ENCODE results near the gene NBPF1. TPM values are rescaled to one million over a fixed set of nuclear protein-coding genes. Genes with fewer than 3 reads are reported as not detected.

NBPF1 gene
- total and polyA plus RNA-seq, 9 of the 15 experiments (the other 6 are each of a cell fraction or from before 2014, with no cell fraction given): 5.2 to 42.6 (median 24.1) TPM

GRCh38 chr1:16607433-16607851, 5.9 kb downstream of the NBPF1 start (continued):
- TF ChIP-seq ZNF395 (CRISPR knock-in tag; IDR thresholded peaks at IDR 0.05) (no peak), ZNF316 (IDR thresholded peaks at IDR 0.05) (no peak), TAF7 (tag; IDR thresholded peaks at IDR 0.05) (no peak), TAF15 (IDR thresholded peaks at IDR 0.05; ENCODE audit: low read depth, low read length) (no peak), ZNF347 (CRISPR knock-in tag; IDR thresholded peaks at IDR 0.05; ENCODE audit: low read depth) (no peak), MEF2D (tag; conservative IDR thresholded peaks at IDR 0.05; ENCODE audit: low read depth) (no peak), SFPQ (IDR thresholded peaks at IDR 0.05; ENCODE audit: low read depth, low read length) (no peak), ZEB2 (IDR thresholded peaks at IDR 0.05) (no peak), ZNF644 (tag; IDR thresholded peaks at IDR 0.05; ENCODE audit: low read depth) (no peak), ZBTB1 (CRISPR knock-in tag; IDR thresholded peaks at IDR 0.05; ENCODE audit: borderline replicate concordance, low read depth) (0 out of 2 replicates have a peak, but pooled peaks have one; percentile 14), NFE2L1 (tag; IDR thresholded peaks at IDR 0.05; ENCODE audit: borderline replicate concordance, low read depth) (no peak), SREBF1 (IDR thresholded peaks at IDR 0.05; ENCODE audit: borderline replicate concordance, low read depth, low read length) (no peak), WHSC1 (IDR thresholded peaks at IDR 0.05; ENCODE audit: low read length) (no peak), HNRNPUL1 (IDR thresholded peaks at IDR 0.05; ENCODE audit: low read length) (0 out of 2 replicates have a peak, but pooled peaks have one; percentile 55), COPS2 (conservative IDR thresholded peaks at IDR 0.05) (no peak), SMARCA4 (IDR thresholded peaks at IDR 0.05) (no peak), ZNF134 (CRISPR knock-in tag; conservative IDR thresholded peaks at IDR 0.05) (no peak), TBL1XR1 (IDR thresholded peaks at IDR 0.05; ENCODE audit: low read length in 2 of 2) (no peak), MCM5 (IDR thresholded peaks at IDR 0.05; ENCODE audit: low read depth) (no peak), MAFK (IDR thresholded peaks at IDR 0.05; ENCODE audit: low read length) (no peak), U2AF1 (optimal IDR thresholded peaks at IDR 0.05; ENCODE audit: low read depth, low read length) (no peak), NR2F6 (CRISPR knock-in tag; IDR thresholded peaks at IDR 0.05) (no peak), BRF1 (IDR thresholded peaks at IDR 0.05; ENCODE audit: borderline replicate concordance, extremely low read depth, insufficient read length) (no peak)
- TF ChIP-seq, protein P1, sequence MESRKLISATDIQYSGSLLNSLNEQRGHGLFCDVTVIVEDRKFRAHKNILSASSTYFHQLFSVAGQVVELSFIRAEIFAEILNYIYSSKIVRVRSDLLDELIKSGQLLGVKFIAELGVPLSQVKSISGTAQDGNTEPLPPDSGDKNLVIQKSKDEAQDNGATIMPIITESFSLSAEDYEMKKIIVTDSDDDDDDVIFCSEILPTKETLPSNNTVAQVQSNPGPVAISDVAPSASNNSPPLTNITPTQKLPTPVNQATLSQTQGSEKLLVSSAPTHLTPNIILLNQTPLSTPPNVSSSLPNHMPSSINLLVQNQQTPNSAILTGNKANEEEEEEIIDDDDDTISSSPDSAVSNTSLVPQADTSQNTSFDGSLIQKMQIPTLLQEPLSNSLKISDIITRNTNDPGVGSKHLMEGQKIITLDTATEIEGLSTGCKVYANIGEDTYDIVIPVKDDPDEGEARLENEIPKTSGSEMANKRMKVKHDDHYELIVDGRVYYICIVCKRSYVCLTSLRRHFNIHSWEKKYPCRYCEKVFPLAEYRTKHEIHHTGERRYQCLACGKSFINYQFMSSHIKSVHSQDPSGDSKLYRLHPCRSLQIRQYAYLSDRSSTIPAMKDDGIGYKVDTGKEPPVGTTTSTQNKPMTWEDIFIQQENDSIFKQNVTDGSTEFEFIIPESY (CRISPR knock-in tag; IDR thresholded peaks at IDR 0.05): no peak
- TF ChIP-seq, protein P2, sequence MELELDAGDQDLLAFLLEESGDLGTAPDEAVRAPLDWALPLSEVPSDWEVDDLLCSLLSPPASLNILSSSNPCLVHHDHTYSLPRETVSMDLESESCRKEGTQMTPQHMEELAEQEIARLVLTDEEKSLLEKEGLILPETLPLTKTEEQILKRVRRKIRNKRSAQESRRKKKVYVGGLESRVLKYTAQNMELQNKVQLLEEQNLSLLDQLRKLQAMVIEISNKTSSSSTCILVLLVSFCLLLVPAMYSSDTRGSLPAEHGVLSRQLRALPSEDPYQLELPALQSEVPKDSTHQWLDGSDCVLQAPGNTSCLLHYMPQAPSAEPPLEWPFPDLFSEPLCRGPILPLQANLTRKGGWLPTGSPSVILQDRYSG (tag; conservative IDR thresholded peaks at IDR 0.05; ENCODE audit: low read depth): no peak
